ENCODE results near the gene ZMIZ1. TPM values are rescaled to one million over a fixed set of nuclear protein-coding genes. Genes with fewer than 3 reads are reported as not detected.

The ZMIZ1 gene
- total and polyA plus RNA-seq, 2 donors = 30.2 to 54.6 TPM

GRCh38 chr10:79250259-79250658 is 181.5 kb downstream of the ZMIZ1 start:
- WGBS = 84% methylated on average over 5 of the region's 5 CpGs
- Histone ChIP-seq H3K36me3 (ENCODE audit: insufficient read depth) (no peaks in the 10 kb centered on the region), H3K4me1 (ENCODE audit: insufficient read depth) (no peaks in the 10 kb centered on the region), H3K27ac (ENCODE audit: low read depth) (no peak overlapping the region), H3K4me3 (ENCODE audit: low read depth, low read length) (no peak overlapping the region)
- DNase-seq (ENCODE audit: extremely low spot score) = no peak

GRCh38 chr10:79252450-79252849 is 183.7 kb downstream of the ZMIZ1 start:
- Histone ChIP-seq H3K4me1 (ENCODE audit: insufficient read depth) (no peaks in the 10 kb centered on the region), H3K36me3 (ENCODE audit: insufficient read depth) (no peaks in the 10 kb centered on the region), H3K27ac (ENCODE audit: low read depth) (no peak overlapping the region), H3K4me3 (ENCODE audit: low read depth, low read length) (no peak overlapping the region)
- no peak for DNase-seq (ENCODE audit: extremely low spot score)
- whole genome bisulfite sequencing = 84% methylated on average over 5 of the region's 5 CpGs

GRCh38 chr10:79252971-79253370 is 184.2 kb downstream of the ZMIZ1 start:
- DNase-seq (ENCODE audit: extremely low spot score) = no peak
- Histone ChIP-seq H3K4me3 (ENCODE audit: low read depth, low read length) (no peak overlapping the region), H3K36me3 (ENCODE audit: insufficient read depth) (no peaks in the 10 kb centered on the region), H3K27ac (ENCODE audit: low read depth) (no peak overlapping the region), H3K4me1 (ENCODE audit: insufficient read depth) (no peaks in the 10 kb centered on the region)
- WGBS = 86% methylated on average over 4 of the region's 4 CpGs

GRCh38 chr10:79253704-79254103 is 184.9 kb downstream of the ZMIZ1 start:
- Histone ChIP-seq H3K36me3 (ENCODE audit: insufficient read depth) (no peaks in the 10 kb centered on the region), H3K27ac (ENCODE audit: low read depth) (no peak overlapping the region), H3K4me3 (ENCODE audit: low read depth, low read length) (no peak overlapping the region), H3K4me1 (ENCODE audit: insufficient read depth) (no peaks in the 10 kb centered on the region)
- no peak for DNase-seq (ENCODE audit: extremely low spot score)
- WGBS = 90% methylated on average over 3 of the region's 3 CpGs

GRCh38 chr10:79254333-79255006 is 185.7 kb downstream of the ZMIZ1 start:
- Histone ChIP-seq H3K4me3 (ENCODE audit: low read depth, low read length) (no peak overlapping the region), H3K27ac (ENCODE audit: low read depth) (no peak overlapping the region), H3K4me1 (ENCODE audit: insufficient read depth) (no peaks in the 10 kb centered on the region), H3K36me3 (ENCODE audit: insufficient read depth) (no peaks in the 10 kb centered on the region)
- 86% methylated on average over 18 of the region's 18 CpGs for WGBS
- no peak for DNase-seq (ENCODE audit: extremely low spot score)

- H3K4me3 ChIP-seq (ENCODE audit: low read depth, low read length) = no peak overlapping the region
- no peaks in the 10 kb centered on the region for H3K4me1 ChIP-seq (ENCODE audit: insufficient read depth)
- H3K36me3 ChIP-seq (ENCODE audit: insufficient read depth) = no peaks in the 10 kb centered on the region
- H3K27ac ChIP-seq (ENCODE audit: low read depth) = no peak overlapping the region
- DNase-seq (ENCODE audit: extremely low spot score) = no peak
- WGBS = 91% methylated on average over 10 of the region's 10 CpGs
Observed at GRCh38 chr10:79255007-79255507, 186.3 kb downstream of the ZMIZ1 start.

GRCh38 chr10:79256264-79256806 is 187.6 kb downstream of the ZMIZ1 start:
- 69% methylated on average over 3 of the region's 3 CpGs for WGBS
- no peak overlapping the region for H3K4me3 ChIP-seq (ENCODE audit: low read depth, low read length)
- no peaks in the 10 kb centered on the region for H3K36me3 ChIP-seq (ENCODE audit: insufficient read depth)
- H3K4me1 ChIP-seq (ENCODE audit: insufficient read depth) = no peaks in the 10 kb centered on the region
- no peak for DNase-seq (ENCODE audit: extremely low spot score)
- no peak overlapping the region for H3K27ac ChIP-seq (ENCODE audit: low read depth)

GRCh38 chr10:79258894-79259293 is 190.1 kb downstream of the ZMIZ1 start:
- H3K4me1 ChIP-seq (ENCODE audit: insufficient read depth) = no peaks in the 10 kb centered on the region
- DNase-seq (ENCODE audit: extremely low spot score) = no peak
- WGBS = 70% methylated on average over 10 of the region's 10 CpGs
- no peak overlapping the region for H3K27ac ChIP-seq (ENCODE audit: low read depth)
- H3K36me3 ChIP-seq (ENCODE audit: insufficient read depth) = no peaks in the 10 kb centered on the region
- no peak overlapping the region for H3K4me3 ChIP-seq (ENCODE audit: low read depth, low read length)

GRCh38 chr10:79259834-79260233 is 191.1 kb downstream of the ZMIZ1 start:
- no peaks in the 10 kb centered on the region for H3K36me3 ChIP-seq (ENCODE audit: insufficient read depth)
- no peak overlapping the region for H3K4me3 ChIP-seq (ENCODE audit: low read depth, low read length)
- no peak for DNase-seq (ENCODE audit: extremely low spot score)
- WGBS = 86% methylated on average over 7 of the region's 7 CpGs
- H3K4me1 ChIP-seq (ENCODE audit: insufficient read depth) = no peaks in the 10 kb centered on the region
- no peak overlapping the region for H3K27ac ChIP-seq (ENCODE audit: low read depth)

- no peak overlapping the region for H3K4me3 ChIP-seq (ENCODE audit: low read depth, low read length)
- no peak for DNase-seq (ENCODE audit: extremely low spot score)
- no peaks in the 10 kb centered on the region for H3K36me3 ChIP-seq (ENCODE audit: insufficient read depth)
- peak overlapping the region; percentile 11 for H3K27ac ChIP-seq (ENCODE audit: low read depth)
- 35% methylated on average over 24 of the region's 24 CpGs for WGBS
- H3K4me1 ChIP-seq (ENCODE audit: insufficient read depth) = no peaks in the 10 kb centered on the region
Observed at GRCh38 chr10:79260811-79261740, 192.3 kb downstream of the ZMIZ1 start.

- Histone ChIP-seq H3K4me3 (ENCODE audit: low read depth, low read length) (no peak overlapping the region), H3K36me3 (ENCODE audit: insufficient read depth) (no peaks in the 10 kb centered on the region), H3K27ac (ENCODE audit: low read depth) (no peak overlapping the region), H3K4me1 (ENCODE audit: insufficient read depth) (peaks cover 2% of the 10 kb centered on the region)
- DNase-seq (ENCODE audit: extremely low spot score) = no peak
- WGBS = 84% methylated on average over 3 of the region's 3 CpGs
Observed at GRCh38 chr10:79262131-79262530, 193.4 kb downstream of the ZMIZ1 start.

- Histone ChIP-seq H3K4me3 (ENCODE audit: low read depth, low read length) (no peak overlapping the region), H3K27ac (ENCODE audit: low read depth) (no peak overlapping the region), H3K36me3 (ENCODE audit: insufficient read depth) (no peaks in the 10 kb centered on the region), H3K4me1 (ENCODE audit: insufficient read depth) (peaks cover 2% of the 10 kb centered on the region)
- 89% methylated on average over 18 of the region's 18 CpGs for WGBS
- no peak for DNase-seq (ENCODE audit: extremely low spot score)
Observed at GRCh38 chr10:79262959-79263746, 194.4 kb downstream of the ZMIZ1 start.

- Histone ChIP-seq H3K27ac (ENCODE audit: low read depth) (no peak overlapping the region), H3K36me3 (ENCODE audit: insufficient read depth) (no peaks in the 10 kb centered on the region), H3K4me3 (ENCODE audit: low read depth, low read length) (no peak overlapping the region), H3K4me1 (ENCODE audit: insufficient read depth) (peaks cover 2% of the 10 kb centered on the region)
- no peak for DNase-seq (ENCODE audit: extremely low spot score)
- WGBS = 85% methylated on average over 10 of the region's 10 CpGs
Observed at GRCh38 chr10:79263939-79264338, 195.2 kb downstream of the ZMIZ1 start.
